NOMO-1 (cell line): ENCODE results near the gene ZNF740.
"Not testable (repeated sequence)": the region's sequence is repeated elsewhere in the genome, so short reads cannot be mapped to it uniquely, and the experiment has no call there.

Source experiments
- DNase-seq, 2 experiments: peaks; one replicate each; lab custom pipeline; 2025; ENCODE audit not compliant: unreplicated experiment in 2 of 2; lab: John Stamatoyannopoulos, UW

ZNF740 gene

DNA sequence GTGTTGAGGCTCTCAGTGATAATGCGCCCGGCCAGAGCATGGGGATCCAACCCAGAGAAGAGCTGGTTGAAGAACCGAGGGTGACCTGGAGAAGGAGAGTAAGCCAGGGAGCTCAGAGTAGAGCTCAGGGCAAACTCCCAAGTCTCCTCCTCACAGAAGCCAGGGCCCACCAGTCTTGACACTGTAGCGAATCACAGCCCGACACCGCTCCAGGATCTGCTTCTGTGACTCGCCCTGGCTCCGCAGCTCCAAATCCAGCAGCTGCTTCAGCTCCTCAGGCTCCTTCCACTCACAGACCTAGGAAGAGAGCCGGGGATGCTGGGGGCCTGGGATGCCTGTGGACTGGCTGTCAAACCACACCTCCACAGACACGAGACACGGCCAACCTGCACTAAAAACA, 8.2 kb upstream of the ZNF740 start:
- no peak for DNase-seq

GRCh38 chr12:53173085-53173715, 7.3 kb upstream of the ZNF740 start:
- DNase-seq, result no peak

GRCh38 chr12:53174881-53175491, 5.5 kb upstream of the ZNF740 start:
- DNase-seq, result peak in 1 of 2 experiments; percentile 10

DNA sequence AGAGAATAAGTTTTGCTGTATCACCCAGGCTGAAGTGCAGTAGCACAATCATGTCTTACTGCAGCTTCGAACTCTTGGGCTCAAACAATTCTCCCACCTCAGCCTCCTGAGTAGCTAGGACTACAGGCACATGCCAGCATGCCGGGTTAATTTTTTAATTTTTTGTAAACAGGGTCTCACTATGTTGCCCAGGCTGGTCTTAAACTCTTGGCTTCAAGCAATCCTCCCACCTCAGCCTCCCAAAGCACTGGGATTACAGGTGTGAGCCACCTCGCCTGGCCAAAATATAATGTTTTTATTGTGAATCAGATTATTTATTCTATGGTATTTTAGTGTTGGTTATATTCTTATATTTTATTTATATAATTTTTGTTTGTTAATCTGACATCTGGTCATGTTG, 3.8 kb upstream of the ZNF740 start:
- no peak for DNase-seq

GRCh38 chr12:53177447-53177846, 3.1 kb upstream of the ZNF740 start:
- DNase-seq, result not testable (repeated sequence)

DNA sequence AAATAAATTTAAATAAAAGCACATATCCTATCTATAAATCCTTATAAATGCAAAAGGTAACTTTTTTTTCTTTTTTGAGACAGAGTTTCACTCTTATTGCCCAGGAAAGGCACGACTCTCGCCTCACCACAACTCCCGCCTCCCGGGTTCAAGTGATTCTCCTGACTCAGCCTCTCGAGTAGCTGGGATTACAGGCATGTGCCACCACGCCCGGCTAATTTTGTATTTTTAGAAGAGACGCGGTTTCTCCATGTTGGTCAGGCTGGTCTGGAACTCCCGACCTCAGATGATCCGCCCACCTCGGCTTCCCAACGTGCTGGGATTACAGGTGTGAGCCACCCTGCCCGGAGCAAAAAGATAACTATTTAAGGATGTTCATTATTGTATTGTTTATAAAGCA, 1.7 kb upstream of the ZNF740 start:
- not testable (repeated sequence) for DNase-seq

GRCh38 chr12:53179687-53180219, 769 bp upstream of the ZNF740 start:
- peak in 1 of 2 experiments; percentile 44 for DNase-seq

GRCh38 chr12:53180931-53181645, 566 bp downstream of the ZNF740 start:
- peak; percentile 46 to 56 for DNase-seq

- no peak for DNase-seq
Measured at GRCh38 chr12:53181935-53182334, 1.4 kb downstream of the ZNF740 start.

DNA sequence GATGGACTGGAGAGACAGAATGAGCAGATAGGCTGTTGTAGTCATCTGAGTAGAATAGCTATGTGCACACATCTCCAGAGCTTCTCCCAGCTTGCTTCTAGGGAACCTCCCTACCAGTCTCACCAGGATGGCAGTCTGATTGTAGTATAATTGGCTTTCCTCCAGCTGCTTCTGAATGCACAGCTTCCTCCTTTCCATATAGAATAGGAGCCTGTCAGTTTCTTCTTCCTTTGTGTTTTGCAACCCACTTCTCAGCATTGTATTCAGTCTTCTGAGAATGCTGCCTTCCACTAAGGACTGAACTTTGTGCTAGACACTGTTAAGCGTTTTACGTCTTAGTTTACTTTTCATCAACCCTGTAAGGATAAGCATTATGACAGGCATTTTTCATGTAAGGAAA, 2.4 kb downstream of the ZNF740 start:
- DNase-seq, result peak; percentile 9 to 38

DNA sequence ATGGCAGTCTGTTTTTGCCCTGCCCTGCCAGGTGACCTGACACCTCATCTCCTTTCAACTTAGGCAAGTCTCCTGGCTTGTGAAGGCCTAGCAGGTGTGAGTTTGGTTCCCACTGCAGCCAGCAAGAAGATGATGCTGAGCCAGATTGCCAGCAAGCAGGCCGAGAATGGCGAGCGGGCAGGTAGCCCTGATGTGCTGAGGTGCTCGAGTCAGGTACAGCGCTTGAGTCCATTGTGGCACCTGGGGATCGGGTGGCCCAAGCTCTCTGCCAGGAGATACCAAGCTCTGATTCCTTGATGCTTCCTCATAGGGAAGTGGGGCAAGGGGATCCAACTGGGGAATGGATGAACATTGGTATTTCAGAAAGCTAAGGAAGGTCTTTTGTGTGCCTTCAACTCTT, 4.3 kb downstream of the ZNF740 start:
- no peak for DNase-seq

DNA sequence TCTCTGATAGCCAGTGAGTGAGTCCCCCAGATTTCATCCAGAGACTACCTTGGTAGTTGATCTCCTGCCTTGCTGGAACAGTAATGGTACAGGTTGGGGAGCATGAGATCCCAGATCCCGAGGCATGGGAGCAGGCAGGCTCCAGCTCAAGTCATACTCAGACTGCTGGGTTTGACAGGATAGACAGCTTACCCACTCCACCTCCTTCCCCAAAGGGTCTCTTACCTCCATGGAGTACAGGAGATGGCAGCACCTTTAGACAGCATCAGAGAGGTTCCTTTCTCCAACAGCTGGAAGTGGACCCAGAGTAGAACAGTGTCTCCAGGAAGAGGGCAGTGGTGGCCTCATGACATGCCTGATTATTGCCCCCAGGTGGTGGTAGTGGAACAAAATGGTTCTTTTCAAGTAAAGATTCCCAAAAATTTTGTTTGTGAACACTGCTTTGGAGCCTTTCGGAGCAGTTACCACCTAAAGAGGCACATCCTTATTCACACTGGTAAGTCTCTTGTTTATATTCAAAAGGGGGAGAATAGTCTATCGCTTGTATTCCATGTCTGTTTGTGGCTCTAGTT, 5.1 kb downstream of the ZNF740 start:
- DNase-seq, result no peak

GRCh38 chr12:53186745-53187144, 6.2 kb downstream of the ZNF740 start:
- DNase-seq, result no peak

GRCh38 chr12:53187145-53187899, 6.8 kb downstream of the ZNF740 start:
- no peak for DNase-seq

GRCh38 chr12:53190108-53190729, 9.7 kb downstream of the ZNF740 start:
- DNase-seq, result no peak

DNA sequence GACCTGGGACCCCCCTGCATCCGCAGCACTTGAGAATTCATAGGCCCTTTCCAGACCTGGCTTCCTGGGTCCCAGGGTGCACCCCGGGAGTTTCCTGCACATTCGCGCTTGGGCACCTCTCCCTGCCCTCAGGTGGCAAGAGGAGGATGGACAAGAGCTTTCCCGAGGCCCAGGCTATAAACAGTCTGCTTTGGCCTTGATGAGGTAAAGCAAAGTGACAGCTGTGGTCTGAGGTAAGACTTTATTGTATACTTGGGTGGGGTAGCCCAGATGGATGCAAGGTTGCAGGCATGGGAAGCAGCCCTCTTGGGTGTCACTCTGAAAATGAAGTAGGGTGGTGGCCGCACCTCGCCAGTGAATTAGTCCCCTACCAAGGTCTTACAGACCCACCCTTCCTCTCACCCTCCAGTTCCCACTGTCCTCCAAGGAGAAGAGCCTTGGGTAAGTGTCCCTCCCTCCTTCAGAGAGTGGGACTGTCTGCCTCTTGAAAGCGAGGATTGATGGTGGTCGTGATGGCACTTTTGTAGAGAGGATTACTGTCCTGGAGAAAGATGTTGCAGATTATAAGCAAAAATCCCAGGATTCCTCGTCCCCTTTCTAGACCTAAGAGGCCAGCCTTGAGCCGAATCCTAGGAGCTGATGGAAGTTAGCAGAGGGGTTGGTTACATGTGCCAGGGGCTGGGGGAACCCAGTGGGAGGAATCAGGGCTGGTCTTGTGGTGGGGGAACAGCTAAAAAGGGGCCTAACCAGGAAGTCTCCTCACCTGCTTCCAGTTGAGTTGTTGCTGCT, 10.8 kb downstream of the ZNF740 start:
- no peak for DNase-seq

GRCh38 chr12:53191885-53192530, 11.5 kb downstream of the ZNF740 start:
- DNase-seq, result no peak

DNA sequence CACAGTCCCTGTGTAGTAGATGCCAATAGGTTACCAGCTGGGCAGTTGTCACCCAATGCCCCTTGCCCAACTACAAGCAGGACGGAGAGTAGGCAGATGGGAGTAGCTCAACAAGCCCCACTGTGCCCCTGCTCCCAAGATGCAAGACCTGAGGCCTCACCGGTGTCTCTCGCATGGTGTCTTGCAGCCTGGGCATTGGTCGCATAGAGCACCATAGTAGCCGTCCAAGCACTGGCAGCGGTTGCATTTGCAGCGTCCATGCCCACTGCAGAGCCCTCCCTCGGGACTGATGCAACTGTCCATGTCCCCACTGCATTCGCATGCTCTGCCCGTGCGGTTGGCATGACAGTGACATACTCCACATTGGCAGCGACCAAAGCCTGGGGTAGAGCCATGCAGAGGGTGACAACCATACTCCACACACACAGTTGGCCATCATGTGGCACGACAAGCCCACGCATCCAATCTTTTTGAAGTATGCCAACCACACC, 12.1 kb downstream of the ZNF740 start:
- DNase-seq, result no peak

GRCh38 chr12:53193040-53193439, 12.5 kb downstream of the ZNF740 start:
- DNase-seq, result no peak
